NCI-H524 (cell line): ENCODE measurements around the gene SCGB3A1.

Experiments
- DNase-seq, 2 experiments: peaks; one replicate each; lab custom pipeline; 2025; lab: John Stamatoyannopoulos, UW

SCGB3A1 gene

GRCh38 chr5:180604271-180604670 is 13.0 kb upstream of the SCGB3A1 start:
- DNase-seq = no peak

- no peak for DNase-seq
These were observed 11.8 kb upstream of the SCGB3A1 start for GRCh38 chr5:180603076-180603594.

- DNase-seq = no peak
These were observed 11.3 kb upstream of the SCGB3A1 start for GRCh38 chr5:180602481-180603075.

- no peak for DNase-seq
These were observed 10.5 kb upstream of the SCGB3A1 start for GRCh38 chr5:180601591-180602480.

GRCh38 chr5:180600554-180601041 is 9.3 kb upstream of the SCGB3A1 start:
- DNase-seq = no peak

GRCh38 chr5:180599981-180600553 is 8.8 kb upstream of the SCGB3A1 start:
- no peak for DNase-seq

GRCh38 chr5:180599590-180599914 is 8.3 kb upstream of the SCGB3A1 start:
- no peak for DNase-seq

- no peak for DNase-seq
These were observed 7.7 kb upstream of the SCGB3A1 start for GRCh38 chr5:180598797-180599589.

- DNase-seq = no peak
These were observed 7.0 kb upstream of the SCGB3A1 start for GRCh38 chr5:180598316-180598701.

- DNase-seq = no peak
These were observed 5.5 kb upstream of the SCGB3A1 start for GRCh38 chr5:180596668-180597231.

GRCh38 chr5:180596115-180596667 is 4.9 kb upstream of the SCGB3A1 start:
- DNase-seq = no peak

GRCh38 chr5:180595381-180596114 is 4.2 kb upstream of the SCGB3A1 start:
- no peak for DNase-seq

- no peak for DNase-seq
These were observed 3.7 kb upstream of the SCGB3A1 start for GRCh38 chr5:180595046-180595379.

- no peak for DNase-seq
These were observed 3.2 kb upstream of the SCGB3A1 start for GRCh38 chr5:180594311-180595045.

- DNase-seq = no peak
These were observed 2.3 kb upstream of the SCGB3A1 start for GRCh38 chr5:180593446-180594206.

- DNase-seq = no peak
These were observed 877 bp upstream of the SCGB3A1 start for GRCh38 chr5:180592176-180592575.

- DNase-seq = no peak
These were observed 572 bp downstream of the SCGB3A1 start for GRCh38 chr5:180590543-180591310.

GRCh38 chr5:180589771-180590542 is 1.3 kb downstream of the SCGB3A1 start:
- no peak for DNase-seq
